Activated CD4-positive, alpha-beta T cell treated with anti-CD3 and anti-CD28 coated beads, Interleukin-2, Interleukin-4, amounts not matched to agents 100 ng/mL and 50 ng/mL, durations not matched to agents 16 hours and 8 hours (primary cell): ENCODE measurements around the gene SMARCB1.
A peak's percentile ranks its signal among the peaks of the same experiment; 100 is the strongest.

Experiments used
- DNase-seq: peaks from one replicate; pipeline ENCODE4 v3.0.0-alpha.2; 2020; ENCODE audit warnings: low spot score

Gene SMARCB1

GRCh38 chr22:23786752-23787599 is at the start of gene SMARCB1:
TSS of gene SMARCB1 (plus strand) at chr22:23786966. CDS start at chr22:23787170, 204 bp downstream.
- DNase-seq, result peak; percentile 88

GRCh38 chr22:23737696-23738095 is 49.1 kb upstream of the SMARCB1 start:
- no peak for DNase-seq

- DNase-seq, result no peak
Measured at GRCh38 chr22:23742505-23743264, 44.1 kb upstream of the SMARCB1 start.

- DNase-seq, result no peak
Measured at GRCh38 chr22:23743303-23743705, 43.5 kb upstream of the SMARCB1 start.

- no peak for DNase-seq
Measured at GRCh38 chr22:23744001-23744400, 42.8 kb upstream of the SMARCB1 start.

GRCh38 chr22:23744485-23744884 is 42.3 kb upstream of the SMARCB1 start:
- no peak for DNase-seq

GRCh38 chr22:23745791-23746190 is 41.0 kb upstream of the SMARCB1 start:
- DNase-seq, result no peak

- DNase-seq, result no peak
Measured at GRCh38 chr22:23749841-23750301, 36.9 kb upstream of the SMARCB1 start.

GRCh38 chr22:23750367-23750713 is 36.4 kb upstream of the SMARCB1 start:
- no peak for DNase-seq

- DNase-seq, result peak; percentile 72
Measured at GRCh38 chr22:23750714-23751440, 35.9 kb upstream of the SMARCB1 start, which contains the start of gene ZNF70. TSS of gene ZNF70 (minus strand) at chr22:23751112. CDS start at chr22:23745140, 5,972 bp downstream.

- DNase-seq, result no peak
Measured at GRCh38 chr22:23751441-23751996, 35.2 kb upstream of the SMARCB1 start.

- no peak for DNase-seq
Measured at GRCh38 chr22:23752090-23752691, 34.6 kb upstream of the SMARCB1 start.

GRCh38 chr22:23752750-23753149 is 34.0 kb upstream of the SMARCB1 start:
- no peak for DNase-seq

GRCh38 chr22:23753385-23753784 is 33.4 kb upstream of the SMARCB1 start:
- DNase-seq, result no peak

- DNase-seq, result no peak
Measured at GRCh38 chr22:23754220-23754919, 32.4 kb upstream of the SMARCB1 start, which contains the start of gene VPREB3. TSS of gene VPREB3 (minus strand) at chr22:23754425. CDS start at chr22:23754363, 62 bp downstream.

- DNase-seq, result no peak
Measured at GRCh38 chr22:23754980-23755636, 31.7 kb upstream of the SMARCB1 start.

- no peak for DNase-seq
Measured at GRCh38 chr22:23755711-23756110, 31.1 kb upstream of the SMARCB1 start.

- no peak for DNase-seq
Measured at GRCh38 chr22:23756891-23757290, 29.9 kb upstream of the SMARCB1 start.

GRCh38 chr22:23759566-23759965 is 27.2 kb upstream of the SMARCB1 start:
- DNase-seq, result no peak

GRCh38 chr22:23760056-23760455 is 26.7 kb upstream of the SMARCB1 start:
- no peak for DNase-seq
